Panc1 (cell line): Measurements from ENCODE around the gene CSMD2. TPM values are rescaled to one million over a fixed set of nuclear protein-coding genes. Genes with fewer than 3 reads are reported as not detected.

ENCODE experiments used
- ATAC-seq: fragments of 200-7000 bp; cut with Tn5 transposase; 2 replicates; pipeline ENCODE4 v1.9.1; 2020; ENCODE audit warnings: mild to moderate bottlenecking, moderate library complexity
- BruUV-seq: library from RNA; stranded (reverse); fragments of 400-500 nt; replicated peaks from 2 replicates; lab custom pipeline; 2021; lab: Mats Ljungman, UMichigan
- CTCF ChIA-PET: fragments of 300-600 bp; sonication (Branson Sonifier 250); formaldehyde crosslinking; loops from one replicate; lab custom pipeline; 2022; ENCODE audit warnings: antibody characterized with exemption; lab: Charles Lee
- POLR2A ChIA-PET: fragments of 300-600 bp; sonication (Branson Sonifier 250); formaldehyde crosslinking; loops from one replicate; lab custom pipeline; 2022; ENCODE audit warnings: antibody characterized with exemption; lab: Charles Lee
- DNase-seq: peaks from one replicate; pipeline ENCODE4 v3.0.0-alpha.2; 2010; ENCODE audit warnings: low read depth, low spot score
- H3K27ac ChIP-seq: 2 replicates; pipeline ENCODE4 v1.5.1; 2011; ENCODE audit warnings: mild to moderate bottlenecking, low read length, inconsistent platforms
- H3K27me3 ChIP-seq: fragments of 200-500 bp; sonication (Bioruptor generic); 2 replicates; pipeline ENCODE4 v1.6.0; 2014; ENCODE audit warnings: low read length, inconsistent platforms; ENCODE audit not compliant: control insufficient read depth, insufficient read depth
- H3K36me3 ChIP-seq: fragments of 200-500 bp; sonication (Bioruptor generic); 2 replicates; pipeline ENCODE4 v1.5.1; 2014; ENCODE audit warnings: inconsistent platforms, mild to moderate bottlenecking, low read length, moderate library complexity; ENCODE audit not compliant: control insufficient read depth, insufficient read depth
- H3K4me1 ChIP-seq: 2 replicates; pipeline ENCODE4 v1.5.1; 2011; ENCODE audit warnings: inconsistent platforms, mild to moderate bottlenecking, low read length, moderate library complexity; ENCODE audit not compliant: control insufficient read depth, insufficient read depth
- H3K4me3 ChIP-seq, 2 experiments: 2 replicates each; pipeline ENCODE4 v1.5.1; 2011 to 2012; ENCODE audit warnings: low read depth in 2 of 2, low read length in 2 of 2, mild to moderate bottlenecking in 2 of 2, inconsistent platforms in 1 of 2, moderate library complexity in 1 of 2
- H3K9me3 ChIP-seq: fragments of 200-500 bp; sonication (Bioruptor generic); 2 replicates; pipeline ENCODE4 v1.5.1; 2014; ENCODE audit warnings: low read depth, mild to moderate bottlenecking, inconsistent platforms, low read length, moderate library complexity; ENCODE audit not compliant: control insufficient read depth, insufficient read depth
- POLR2AphosphoS5 ChIP-seq: IDR thresholded peaks from 2 replicates; pipeline ENCODE4 v1.6.1; 2012; ENCODE audit warnings: mild to moderate bottlenecking, low read depth, low read length, moderate library complexity
- SIN3A ChIP-seq: IDR thresholded peaks from 2 replicates; pipeline ENCODE4 v1.6.1; 2012; ENCODE audit warnings: low read depth, mild to moderate bottlenecking, low read length, moderate library complexity, borderline replicate concordance; ENCODE audit not compliant: insufficient read depth
- TCF7L2 ChIP-seq: IDR thresholded peaks from 2 replicates; pipeline ENCODE4 v1.6.1; 2011; ENCODE audit warnings: mild to moderate bottlenecking, low read depth, low read length, inconsistent platforms
- in situ Hi-C: cut with HindIII; loops from 2 replicates; pipeline ENCODE4 v1.10.0; 2016; ENCODE audit warnings: low sequenced_read_pairs, low pct_unique_long_range_greater_than_20kb
- intact Hi-C: fragments of 100-400 bp; cut with micrococcal nuclease; formaldehyde crosslinking; loops from one replicate; pipeline ENCODE4 v1.10.0; 2022; ENCODE audit not compliant: unreplicated experiment
- total RNA-seq: library from RNA; stranded (reverse); gene quantifications from one replicate; pipeline ENCODE4 v1.2.1, GENCODE V29; 2021; ENCODE audit not compliant: unreplicated experiment
- TF ChIP-seq, protein P1 (sequence below), 2 experiments: IDR thresholded peaks; 2 replicates each; pipeline ENCODE4 v1.6.1; 2011 to 2012; ENCODE audit warnings: low read depth in 2 of 2, control low read depth in 1 of 2, low read length in 1 of 2, mild to moderate bottlenecking in 1 of 2, moderate library complexity in 1 of 2; ENCODE audit not compliant: insufficient read depth in 1 of 2

CSMD2 gene
- total RNA-seq, 1 experiment from 2014 or later, result not detected

DNA sequence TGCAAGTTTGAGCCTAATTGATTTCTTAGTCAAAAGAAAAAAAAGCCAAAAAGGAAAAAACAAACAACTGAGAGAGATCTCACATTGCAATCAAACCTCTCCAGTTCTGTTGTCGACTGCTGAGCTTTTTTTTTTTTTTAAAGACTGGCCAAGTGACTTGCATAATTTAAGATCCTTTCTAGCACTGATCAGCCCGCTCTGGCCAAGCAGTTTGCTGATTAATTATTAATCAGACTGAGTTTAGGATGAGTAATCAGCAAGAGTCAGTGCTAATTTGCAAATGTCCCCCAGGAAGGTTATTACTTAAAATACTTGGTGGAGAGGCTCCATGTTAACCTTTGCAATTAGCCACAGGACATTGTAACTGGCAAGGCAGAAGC, 261.8 kb downstream of the CSMD2 start:
- no peak for DNase-seq
- in situ Hi-C loops, result no loop called here

DNA sequence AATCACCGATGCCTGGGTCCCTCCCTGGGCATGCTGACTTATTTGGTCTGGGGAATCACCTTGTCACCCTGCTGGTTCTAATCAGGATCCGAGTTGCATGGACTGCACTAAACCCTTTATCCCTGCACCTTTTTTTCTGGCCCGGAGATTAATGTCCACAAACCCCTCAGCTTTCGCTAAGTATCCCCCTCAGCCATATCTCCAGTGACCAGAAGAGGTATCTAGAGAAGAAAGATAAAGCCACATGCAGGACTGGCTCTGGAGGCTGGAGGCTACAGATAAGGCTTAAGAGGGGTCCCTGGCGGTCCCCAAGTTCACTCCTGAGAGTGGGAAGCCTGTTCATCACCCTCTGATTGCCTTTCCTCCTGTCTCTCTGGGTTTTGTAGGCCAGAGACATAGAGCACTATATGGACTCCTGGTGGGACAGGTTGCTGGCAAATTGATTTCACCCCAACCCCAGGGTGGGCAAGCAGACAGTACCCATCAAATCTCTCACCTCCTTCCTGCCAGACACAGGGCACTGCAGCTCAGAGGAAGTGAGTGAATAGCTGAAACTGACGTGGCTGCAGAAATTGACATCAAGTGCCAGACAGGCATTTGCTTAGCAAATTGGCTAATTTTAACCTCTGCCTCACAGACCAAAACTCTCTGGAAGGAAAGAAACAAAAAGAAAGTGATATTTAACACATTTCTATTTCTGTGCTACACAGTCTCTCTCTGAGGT, 262.4 kb downstream of the CSMD2 start:
- Histone ChIP-seq H3K4me3 (no peak overlapping the region), H3K27ac (no peak overlapping the region), H3K4me1 (no peaks in the 10 kb centered on the region), H3K9me3 (no peaks in the 10 kb centered on the region), H3K36me3 (no peaks in the 10 kb centered on the region), H3K27me3 (no peaks in the 10 kb centered on the region)
- no peak for DNase-seq
- POLR2A ChIA-PET, result no interaction called here
- CTCF ChIA-PET, result no interaction called here
- intact Hi-C loops (no loop called here), in situ Hi-C loops (no loop called here)
- TF ChIP-seq SIN3A, result no peak
- TF ChIP-seq, protein P1, sequence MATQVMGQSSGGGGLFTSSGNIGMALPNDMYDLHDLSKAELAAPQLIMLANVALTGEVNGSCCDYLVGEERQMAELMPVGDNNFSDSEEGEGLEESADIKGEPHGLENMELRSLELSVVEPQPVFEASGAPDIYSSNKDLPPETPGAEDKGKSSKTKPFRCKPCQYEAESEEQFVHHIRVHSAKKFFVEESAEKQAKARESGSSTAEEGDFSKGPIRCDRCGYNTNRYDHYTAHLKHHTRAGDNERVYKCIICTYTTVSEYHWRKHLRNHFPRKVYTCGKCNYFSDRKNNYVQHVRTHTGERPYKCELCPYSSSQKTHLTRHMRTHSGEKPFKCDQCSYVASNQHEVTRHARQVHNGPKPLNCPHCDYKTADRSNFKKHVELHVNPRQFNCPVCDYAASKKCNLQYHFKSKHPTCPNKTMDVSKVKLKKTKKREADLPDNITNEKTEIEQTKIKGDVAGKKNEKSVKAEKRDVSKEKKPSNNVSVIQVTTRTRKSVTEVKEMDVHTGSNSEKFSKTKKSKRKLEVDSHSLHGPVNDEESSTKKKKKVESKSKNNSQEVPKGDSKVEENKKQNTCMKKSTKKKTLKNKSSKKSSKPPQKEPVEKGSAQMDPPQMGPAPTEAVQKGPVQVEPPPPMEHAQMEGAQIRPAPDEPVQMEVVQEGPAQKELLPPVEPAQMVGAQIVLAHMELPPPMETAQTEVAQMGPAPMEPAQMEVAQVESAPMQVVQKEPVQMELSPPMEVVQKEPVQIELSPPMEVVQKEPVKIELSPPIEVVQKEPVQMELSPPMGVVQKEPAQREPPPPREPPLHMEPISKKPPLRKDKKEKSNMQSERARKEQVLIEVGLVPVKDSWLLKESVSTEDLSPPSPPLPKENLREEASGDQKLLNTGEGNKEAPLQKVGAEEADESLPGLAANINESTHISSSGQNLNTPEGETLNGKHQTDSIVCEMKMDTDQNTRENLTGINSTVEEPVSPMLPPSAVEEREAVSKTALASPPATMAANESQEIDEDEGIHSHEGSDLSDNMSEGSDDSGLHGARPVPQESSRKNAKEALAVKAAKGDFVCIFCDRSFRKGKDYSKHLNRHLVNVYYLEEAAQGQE (IDR thresholded peaks at IDR 0.05; ENCODE audit: insufficient read depth in 1 of 2, low read depth in 2 of 2, low read length in 1 of 2), result no peak
- ATAC-seq, result no peak
- no TSS peak for BruUV-seq

More for the DNA sequence above, 261.8 kb downstream of the CSMD2 start:
- Histone ChIP-seq H3K4me3 (no peak overlapping the region), H3K27ac (no peak overlapping the region), H3K27me3 (no peaks in the 10 kb centered on the region), H3K9me3 (no peaks in the 10 kb centered on the region), H3K4me1 (no peaks in the 10 kb centered on the region), H3K36me3 (no peaks in the 10 kb centered on the region)
- no peak for TF ChIP-seq TCF7L2
- no peak for TF ChIP-seq SIN3A
- no peak for TF ChIP-seq POLR2AphosphoS5
- TF ChIP-seq, protein P1 (IDR thresholded peaks at IDR 0.05; ENCODE audit: insufficient read depth in 1 of 2, low read depth in 2 of 2, low read length in 1 of 2), result no peak
- ChIA-PET POLR2A (no interaction called here), CTCF (no interaction called here)
- no TSS peak for BruUV-seq
- intact Hi-C loops, result no loop called here
- no peak for ATAC-seq
